T-cell (primary cell): ENCODE results near the gene GRHL1. TPM values are rescaled to one million over a fixed set of nuclear protein-coding genes. Genes with fewer than 3 reads are reported as not detected.

Source experiments
- ATAC-seq, 4 experiments: fragments of 200-7000 bp in 3 of 4; fragments of 150-1000 bp in 1 of 4; cut with Tn5 transposase; replicated peaks in 1 of 4; 1 replicate in 3 of 4; 2 replicates in 1 of 4; pipeline ENCODE4 v1.10.0; 2021; ENCODE audit warnings: moderate library complexity in 3 of 4, mild to moderate bottlenecking in 2 of 4, moderate number of reproducible peaks in 1 of 4
- CTCF ChIA-PET, 2 donors: fragments of 300-600 bp; sonication (Branson Sonifier 250); formaldehyde crosslinking; loops; one replicate each; lab custom pipeline; 2022; ENCODE audit warnings: antibody characterized with exemption in 2 of 2; lab: Charles Lee
- POLR2A ChIA-PET, 2 donors: fragments of 300-600 bp; sonication (Branson Sonifier 250); formaldehyde crosslinking; loops; one replicate each; lab custom pipeline; 2022; ENCODE audit warnings: antibody characterized with exemption in 2 of 2; lab: Charles Lee
- DNase-seq, 35 experiments: peaks; one replicate each; pipeline versions ENCODE4 v3.0.0 to v3.0.0-alpha.2; 2013 to 2023
- H3K27ac ChIP-seq: one replicate; pipeline ENCODE4 v1.5.1; 2013; ENCODE audit warnings: low read length
- H3K27me3 ChIP-seq, 2 experiments: replicated peaks in 1 of 2; 1 replicate in 1 of 2; 2 replicates in 1 of 2; pipeline versions ENCODE4 v1.6.1 to v1.7.0; 2013; ENCODE audit warnings: low read length in 1 of 2, mixed read lengths in 1 of 2; ENCODE audit not compliant: control insufficient read depth in 2 of 2, insufficient read depth in 2 of 2; ENCODE audit errors: extremely low read depth in 1 of 2
- H3K36me3 ChIP-seq, 2 donors: 1 replicate in 1 of 2; 2 replicates in 1 of 2; pipeline versions ENCODE4 v1.6.1 to v1.7.0; 2013; ENCODE audit warnings: low read length in 1 of 2; ENCODE audit not compliant: control insufficient read depth in 2 of 2, insufficient read depth in 1 of 2; ENCODE audit errors: extremely low read depth in 1 of 2
- H3K4me1 ChIP-seq, 2 experiments: 1 replicate in 1 of 2; 2 replicates in 1 of 2; pipeline versions ENCODE4 v1.6.1 to v1.7.0; 2013; ENCODE audit warnings: low read length in 2 of 2, mixed read lengths in 1 of 2; ENCODE audit not compliant: insufficient read depth in 2 of 2, control insufficient read depth in 1 of 2; ENCODE audit errors: extremely low read depth in 1 of 2
- H3K4me3 ChIP-seq, 2 donors: 1 replicate in 1 of 2; 2 replicates in 1 of 2; pipeline versions ENCODE4 v1.5.1 to v1.7.0; 2013; ENCODE audit warnings: mild to moderate bottlenecking in 2 of 2, low read length in 1 of 2, moderate library complexity in 1 of 2; ENCODE audit not compliant: control insufficient read depth in 1 of 2; ENCODE audit errors: extremely low read depth in 1 of 2
- H3K9me3 ChIP-seq: 2 replicates; pipeline ENCODE4 v1.7.0; 2013
- H3K27ac Mint-ChIP-seq, 2 donors: one replicate each; pipeline ENCODE4 v1.8.0; 2020 to 2021; ENCODE audit warnings: mild to moderate bottlenecking in 2 of 2, mixed read lengths in 2 of 2
- H3K27me3 Mint-ChIP-seq, 2 donors: one replicate each; pipeline ENCODE4 v1.8.0; 2021 to 2022; ENCODE audit warnings: mixed read lengths in 2 of 2
- H3K36me3 Mint-ChIP-seq: one replicate; pipeline ENCODE4 v1.8.0; 2021; ENCODE audit warnings: mixed read lengths
- H3K4me1 Mint-ChIP-seq, 3 donors: one replicate each; pipeline ENCODE4 v1.8.0; 2020 to 2022; ENCODE audit warnings: mixed read lengths in 3 of 3, mild to moderate bottlenecking in 1 of 3
- H3K4me3 Mint-ChIP-seq, 3 donors: one replicate each; pipeline ENCODE4 v1.8.0; 2020 to 2022; ENCODE audit warnings: mild to moderate bottlenecking in 3 of 3, mixed read lengths in 3 of 3, moderate library complexity in 3 of 3
- H3K9me3 Mint-ChIP-seq, 3 donors: one replicate each; pipeline ENCODE4 v1.8.0; 2020 to 2022; ENCODE audit warnings: mixed read lengths in 3 of 3
- WGBS: methylation state at CpG from one replicate; pipeline ENCODE4 v1.1.5; 2013; ENCODE audit warnings: missing lambda C conversion rate; ENCODE audit not compliant: insufficient coverage; 5-methylcytosine and 5-hydroxymethylcytosine counted together
- total RNA-seq, 35 experiments: library from RNA in 6 of 35; stranded (reverse) in 6 of 35; fragments of 120-200 nt in 1 of 35; gene quantifications; one replicate each; pipeline versions ENCODE4 v1.2.1 to v1.2.4 and lab custom pipeline; 2013 to 2026

GRHL1 gene
- total RNA-seq, 5 donors from 2014 or later (not counting 1 experiment from before 2014, with no cell fraction given), result 0.07 to 0.61 (median 0.43) TPM

DNA sequence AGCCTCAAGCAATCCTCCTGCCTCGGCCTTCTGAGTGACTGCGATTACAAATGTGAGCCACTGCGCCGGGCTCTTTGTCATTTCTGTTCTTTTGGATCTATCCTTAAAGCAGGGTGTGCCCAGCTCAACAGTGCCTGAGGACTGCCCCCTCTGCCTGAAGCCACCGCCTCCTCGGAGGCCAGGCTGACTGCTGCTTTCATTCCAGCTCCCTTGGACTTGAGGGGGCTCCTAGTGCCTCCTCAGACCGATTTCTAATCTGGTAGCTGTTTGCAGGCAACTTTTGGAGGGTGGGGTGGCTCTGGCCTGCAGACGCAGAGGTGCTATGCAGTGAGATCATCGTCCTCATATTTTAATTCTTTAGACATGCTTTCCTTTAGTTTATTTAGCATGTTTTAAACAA lies 55.9 kb downstream of the GRHL1 start:
- ChIA-PET POLR2A (no interaction called here), CTCF (no interaction called here)
- Histone ChIP-seq H3K4me3 (no peak overlapping the region), H3K36me3 (no peaks in the 10 kb centered on the region), H3K4me1 (no peaks in the 10 kb centered on the region), H3K9me3 (no peaks in the 10 kb centered on the region), H3K27me3 (peaks cover 0 to 29% of the 10 kb centered on the region in 2 experiments), H3K27ac (no peak overlapping the region)
- Mint-ChIP-seq H3K36me3 (no peaks in the 10 kb centered on the region), H3K27ac (no peak overlapping the region), H3K4me3 (no peak overlapping the region), H3K27me3 (peaks cover 6 to 26% of the 10 kb centered on the region in 2 donors), H3K4me1 (peaks cover 0 to 1% (median 0%) of the 10 kb centered on the region in 3 donors), H3K9me3 (no peaks in the 10 kb centered on the region)
- ATAC-seq (no peak), DNase-seq (no peak)
- WGBS, result 74% methylated on average over 7 of the region's 9 CpGs

GRCh38 chr2:10007921-10008808 lies 56.7 kb downstream of the GRHL1 start:
- Mint-ChIP-seq H3K4me1 (peaks cover 0 to 1% (median 0%) of the 10 kb centered on the region in 3 donors), H3K9me3 (no peaks in the 10 kb centered on the region), H3K27me3 (peaks cover 6 to 26% of the 10 kb centered on the region in 2 donors), H3K4me3 (no peak overlapping the region), H3K36me3 (no peaks in the 10 kb centered on the region), H3K27ac (no peak overlapping the region)
- no peaks in the 10 kb centered on the region for H3K36me3 ChIP-seq
- H3K27ac ChIP-seq, result no peak overlapping the region
- DNase-seq, result no peak
- H3K4me1 ChIP-seq, result no peaks in the 10 kb centered on the region
- ChIA-PET CTCF (interaction anchor here in 1 of 2 donors (1.5 kb wide), 1 partner anchor 24 kb away, joined by 5 read pairs; no protein-coding TSS in a partner anchor), POLR2A (no interaction called here)
- peaks cover 0 to 29% of the 10 kb centered on the region in 2 experiments for H3K27me3 ChIP-seq
- no peak for ATAC-seq
- WGBS, result 70% methylated on average over 13 of the region's 22 CpGs
- H3K4me3 ChIP-seq, result no peak overlapping the region
- no peaks in the 10 kb centered on the region for H3K9me3 ChIP-seq

DNA sequence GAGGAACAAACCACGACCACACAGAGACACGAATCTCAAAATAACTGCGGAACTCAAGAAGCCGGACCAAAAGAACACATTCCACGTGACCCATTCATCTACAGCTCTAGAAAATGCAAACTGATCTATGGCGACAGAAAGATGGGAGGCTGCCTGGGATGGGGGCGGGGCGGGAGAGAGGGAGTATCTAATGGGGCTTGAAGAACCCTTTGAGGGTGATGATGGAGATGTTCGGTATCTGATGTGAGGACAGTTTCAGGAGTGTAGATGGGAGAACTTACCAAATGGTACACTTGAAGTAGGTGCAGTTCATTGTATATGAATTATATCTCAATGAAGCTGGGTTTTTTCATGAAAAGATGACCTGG lies 57.3 kb downstream of the GRHL1 start:
- POLR2A ChIA-PET, result interaction anchor here in 1 of 2 donors (0.7 kb wide), 1 partner anchor 509 kb away, joined by 3 read pairs; no protein-coding TSS in a partner anchor
- H3K4me1 ChIP-seq, result no peaks in the 10 kb centered on the region
- H3K36me3 ChIP-seq, result no peaks in the 10 kb centered on the region
- H3K27ac Mint-ChIP-seq, result no peak overlapping the region
- H3K4me3 Mint-ChIP-seq, result no peak overlapping the region
- H3K27ac ChIP-seq, result no peak overlapping the region
- no peak overlapping the region for H3K4me3 ChIP-seq
- ATAC-seq (no peak), DNase-seq (no peak)
- H3K27me3 ChIP-seq, result peaks cover 0 to 29% of the 10 kb centered on the region in 2 experiments
- no peaks in the 10 kb centered on the region for H3K9me3 Mint-ChIP-seq
- no peaks in the 10 kb centered on the region for H3K36me3 Mint-ChIP-seq
- no peaks in the 10 kb centered on the region for H3K9me3 ChIP-seq
- CTCF ChIA-PET, result interaction anchor here in 1 of 2 donors (1.5 kb wide), 1 partner anchor 24 kb away, joined by 5 read pairs; no protein-coding TSS in a partner anchor
- H3K4me1 Mint-ChIP-seq, result peaks cover 0 to 1% (median 0%) of the 10 kb centered on the region in 3 donors
- whole genome bisulfite sequencing, result 80% methylated on average over 3 of the region's 9 CpGs
- H3K27me3 Mint-ChIP-seq, result peaks cover 6 to 26% of the 10 kb centered on the region in 2 donors

- H3K9me3 Mint-ChIP-seq, result no peaks in the 10 kb centered on the region
- no peaks in the 10 kb centered on the region for H3K4me1 ChIP-seq
- peaks cover 0 to 29% of the 10 kb centered on the region in 2 experiments for H3K27me3 ChIP-seq
- ATAC-seq (no peak), DNase-seq (no peak)
- H3K36me3 ChIP-seq, result no peaks in the 10 kb centered on the region
- H3K4me3 Mint-ChIP-seq, result no peak overlapping the region
- H3K4me3 ChIP-seq, result no peak overlapping the region
- WGBS, result 95% methylated on average over 12 of the region's 19 CpGs
- ChIA-PET POLR2A (interaction anchor here in 1 of 2 donors (0.7 kb wide), 1 partner anchor 510 kb away, joined by 3 read pairs; no protein-coding TSS in a partner anchor), CTCF (interaction anchor here in 1 of 2 donors (1.5 kb wide), 1 partner anchor 25 kb away, joined by 5 read pairs; no protein-coding TSS in a partner anchor)
- H3K4me1 Mint-ChIP-seq, result peaks cover 0 to 1% (median 0%) of the 10 kb centered on the region in 3 donors
- H3K9me3 ChIP-seq, result no peaks in the 10 kb centered on the region
- H3K36me3 Mint-ChIP-seq, result no peaks in the 10 kb centered on the region
- H3K27me3 Mint-ChIP-seq, result peaks cover 6 to 26% of the 10 kb centered on the region in 2 donors
- no peak overlapping the region for H3K27ac ChIP-seq
- no peak overlapping the region for H3K27ac Mint-ChIP-seq
Measured at GRCh38 chr2:10009271-10009810, 57.8 kb downstream of the GRHL1 start.

DNA sequence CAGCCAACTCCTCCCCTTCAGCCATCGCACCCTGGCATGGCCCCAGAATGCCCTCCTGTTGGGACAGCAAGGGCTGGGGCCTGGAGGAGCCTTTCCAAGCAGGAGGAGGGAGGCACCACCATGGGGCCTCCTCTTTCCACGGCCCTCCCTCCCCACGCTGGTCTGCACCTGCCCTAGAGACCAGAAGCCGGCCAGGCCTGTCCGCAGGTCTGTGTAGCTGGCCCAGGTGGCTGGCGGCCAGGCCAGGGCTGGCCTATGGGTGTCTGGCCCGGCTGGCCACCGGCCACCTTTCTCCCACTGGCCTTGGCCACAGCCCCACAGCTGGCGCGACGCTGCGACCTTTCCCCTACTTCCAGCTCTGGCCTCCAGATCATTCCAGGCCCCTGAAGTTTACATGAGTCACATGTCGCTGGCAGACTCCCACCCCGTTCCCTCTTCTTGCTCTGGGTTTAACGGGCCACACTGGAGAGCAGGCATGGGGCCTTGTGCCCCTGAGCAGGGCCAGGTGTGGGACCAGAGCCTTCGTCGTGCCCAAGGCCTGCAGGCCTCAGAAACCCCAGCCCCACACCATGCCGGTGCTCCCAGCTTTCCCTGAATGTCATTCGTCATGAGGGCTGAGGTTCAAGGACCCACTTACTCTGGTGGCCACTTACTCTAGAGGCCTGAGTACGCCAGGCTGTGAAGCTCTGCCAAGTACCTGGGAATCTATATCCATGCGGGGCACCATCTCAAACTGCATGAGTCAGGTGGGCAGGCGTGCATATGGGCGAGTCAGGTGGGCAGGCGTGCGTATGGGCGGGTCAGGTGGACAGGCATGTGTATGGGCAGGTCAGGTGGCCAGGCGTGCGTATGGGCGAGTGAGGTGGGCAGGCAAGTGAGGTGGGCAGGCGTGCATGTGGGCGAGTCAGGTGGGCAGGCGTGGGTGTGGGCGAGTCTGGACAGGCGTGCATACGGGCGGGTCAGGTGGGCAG lies 58.6 kb downstream of the GRHL1 start:
- POLR2A ChIA-PET, result no interaction called here

More for the DNA sequence above, 58.6 kb downstream of the GRHL1 start:
- H3K27me3 Mint-ChIP-seq, result peaks cover 6 to 26% of the 10 kb centered on the region in 2 donors
- DNase-seq, result no peak
- Histone ChIP-seq H3K36me3 (no peaks in the 10 kb centered on the region), H3K4me3 (no peak overlapping the region), H3K27ac (no peak overlapping the region), H3K4me1 (no peaks in the 10 kb centered on the region), H3K9me3 (no peaks in the 10 kb centered on the region), H3K27me3 (peaks cover 0 to 29% of the 10 kb centered on the region in 2 experiments)
- H3K27ac Mint-ChIP-seq, result no peak overlapping the region
- no peaks in the 10 kb centered on the region for H3K9me3 Mint-ChIP-seq
- no peaks in the 10 kb centered on the region for H3K36me3 Mint-ChIP-seq
- H3K4me1 Mint-ChIP-seq, result peaks cover 0 to 1% (median 0%) of the 10 kb centered on the region in 3 donors
- WGBS, result 93% methylated on average over 33 of the region's 36 CpGs
- H3K4me3 Mint-ChIP-seq, result no peak overlapping the region
- ATAC-seq, result no peak
- CTCF ChIA-PET, result no interaction called here
